ENCODE results near the gene YJEFN3.

YJEFN3 gene

GRCh38 chr19:19558636-19559035 lies 29.9 kb downstream of the YJEFN3 start:
- POLR2A ChIA-PET, result no interaction called here
- DNase-seq (ENCODE audit: extremely low spot score), result no peak
- TF ChIP-seq FOXM1 (IDR thresholded peaks at IDR 0.05; ENCODE audit: borderline replicate concordance) (no peak), SP1 (IDR thresholded peaks at IDR 0.05) (no peak), SUZ12 (IDR thresholded peaks at IDR 0.05) (no peak), FOXA1 (IDR thresholded peaks at IDR 0.05) (no peak)
- CTCF ChIA-PET, result no interaction called here

DNA sequence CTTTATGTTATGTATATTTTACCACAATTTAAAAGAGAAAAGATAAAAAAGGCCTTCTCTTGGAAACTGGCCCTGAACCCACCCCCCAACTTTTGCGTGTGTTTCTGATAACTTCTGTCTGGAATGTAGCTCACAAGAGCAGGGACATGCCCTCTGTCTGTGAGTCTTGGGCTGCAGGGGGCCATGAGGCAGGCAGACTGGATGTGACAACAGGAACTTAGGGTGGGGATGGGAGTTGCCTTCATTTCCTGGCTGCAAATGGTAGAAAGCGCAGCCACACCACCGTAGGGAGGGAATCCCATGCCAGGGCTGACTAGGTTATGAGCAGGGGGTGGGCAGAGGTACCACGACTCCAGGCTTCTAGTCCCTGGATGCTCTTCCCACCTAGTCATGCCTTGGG lies 31.2 kb downstream of the YJEFN3 start:
- CTCF ChIA-PET, result interaction anchor here (0.6 to 1.0 kb wide), 4 partner anchors 23 to 623 kb away, joined by 3 to 4 read pairs (median 3); no protein-coding TSS in a partner anchor
- DNase-seq (ENCODE audit: extremely low spot score), result no peak
- no peak for TF ChIP-seq LEF1 (IDR thresholded peaks at IDR 0.05; ENCODE audit: borderline replicate concordance)
- no peak for TF ChIP-seq ELF4 (IDR thresholded peaks at IDR 0.05)
- no peak for TF ChIP-seq L3MBTL2 (conservative IDR thresholded peaks at IDR 0.05)
- TF ChIP-seq FOXM1 (IDR thresholded peaks at IDR 0.05; ENCODE audit: borderline replicate concordance), result no peak
- no peak for TF ChIP-seq ZNF384 (IDR thresholded peaks at IDR 0.05)
- TF ChIP-seq HDGF (IDR thresholded peaks at IDR 0.05; ENCODE audit: borderline replicate concordance), result no peak
- no peak for TF ChIP-seq SUZ12 (IDR thresholded peaks at IDR 0.05)
- no peak for TF ChIP-seq BHLHE40 (IDR thresholded peaks at IDR 0.05; ENCODE audit: borderline replicate concordance)
- TF ChIP-seq NFRKB (IDR thresholded peaks at IDR 0.05), result no peak
- TF ChIP-seq FOXK2 (IDR thresholded peaks at IDR 0.05), result no peak
- no peak for TF ChIP-seq TARDBP (IDR thresholded peaks at IDR 0.05)
- TF ChIP-seq ARNT (IDR thresholded peaks at IDR 0.05), result no peak
- POLR2A ChIA-PET, result no interaction called here

- POLR2A ChIA-PET, result no interaction called here
- CTCF ChIA-PET, result interaction anchor here (0.6 to 1.6 kb wide), 3 partner anchors 8 to 48 kb away, joined by 3 to 4 read pairs (median 4); no protein-coding TSS in a partner anchor
- TF ChIP-seq TARDBP (IDR thresholded peaks at IDR 0.05) (no peak), FOXA1 (IDR thresholded peaks at IDR 0.05) (no peak), FOXK2 (IDR thresholded peaks at IDR 0.05) (no peak)
- DNase-seq (ENCODE audit: extremely low spot score), result no peak
Measured at GRCh38 chr19:19561946-19562664, 33.4 kb downstream of the YJEFN3 start.

GRCh38 chr19:19562665-19563347 lies 34.1 kb downstream of the YJEFN3 start:
- CTCF ChIA-PET, result interaction anchor here (1.6 kb wide), 1 partner anchor 8 kb away, joined by 4 read pairs; no protein-coding TSS in a partner anchor
- TF ChIP-seq HDGF (IDR thresholded peaks at IDR 0.05; ENCODE audit: borderline replicate concordance) (no peak), LEF1 (IDR thresholded peaks at IDR 0.05; ENCODE audit: borderline replicate concordance) (no peak), TARDBP (IDR thresholded peaks at IDR 0.05) (no peak), ELF4 (IDR thresholded peaks at IDR 0.05) (no peak), SUZ12 (IDR thresholded peaks at IDR 0.05) (no peak)
- DNase-seq (ENCODE audit: extremely low spot score), result no peak
- POLR2A ChIA-PET, result no interaction called here

DNA sequence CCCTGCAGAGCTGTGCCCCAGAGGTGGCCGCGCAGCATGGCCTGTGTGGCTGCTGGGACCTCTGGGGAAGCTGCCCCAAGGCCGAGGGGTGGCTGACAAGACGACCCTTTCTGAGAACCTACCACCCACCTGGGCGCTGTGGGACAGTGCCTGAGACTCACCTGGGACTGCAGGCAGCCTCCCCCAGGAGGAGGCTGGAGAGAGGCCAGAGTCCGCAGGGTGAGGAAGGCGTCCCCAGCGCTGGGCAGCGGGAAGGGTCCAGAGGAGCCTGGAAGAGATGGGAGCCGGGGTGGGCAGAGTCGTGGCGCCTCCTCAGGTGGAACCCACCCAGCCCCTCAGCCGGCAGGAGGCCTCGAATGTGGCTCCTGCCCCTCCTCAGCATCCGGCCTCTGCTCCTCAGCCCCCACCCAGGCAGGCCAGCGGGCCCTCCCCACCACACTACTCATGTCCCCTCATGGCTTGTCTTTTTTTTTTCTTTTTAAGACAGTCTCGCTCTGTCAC lies 34.7 kb downstream of the YJEFN3 start:
- ChIA-PET CTCF (interaction anchor here (1.6 kb wide), 1 partner anchor 9 kb away, joined by 4 read pairs; no protein-coding TSS in a partner anchor), POLR2A (no interaction called here)
- no peak for DNase-seq (ENCODE audit: extremely low spot score)
- TF ChIP-seq PKNOX1 (IDR thresholded peaks at IDR 0.05) (no peak), TARDBP (IDR thresholded peaks at IDR 0.05) (no peak), FOXA1 (IDR thresholded peaks at IDR 0.05) (no peak), FOXK2 (IDR thresholded peaks at IDR 0.05) (no peak), ZNF384 (IDR thresholded peaks at IDR 0.05) (no peak)

- TF ChIP-seq SP1 (IDR thresholded peaks at IDR 0.05) (no peak), ARNT (IDR thresholded peaks at IDR 0.05) (no peak), FOXA1 (IDR thresholded peaks at IDR 0.05) (no peak), LEF1 (IDR thresholded peaks at IDR 0.05; ENCODE audit: borderline replicate concordance) (no peak), SUZ12 (IDR thresholded peaks at IDR 0.05) (no peak), TARDBP (IDR thresholded peaks at IDR 0.05) (no peak), ZNF384 (IDR thresholded peaks at IDR 0.05) (no peak), FOXM1 (IDR thresholded peaks at IDR 0.05; ENCODE audit: borderline replicate concordance) (no peak), CTBP1 (IDR thresholded peaks at IDR 0.05; ENCODE audit: borderline replicate concordance) (no peak), PKNOX1 (IDR thresholded peaks at IDR 0.05) (no peak), HDGF (IDR thresholded peaks at IDR 0.05; ENCODE audit: borderline replicate concordance) (no peak), FOXK2 (IDR thresholded peaks at IDR 0.05) (no peak), NFRKB (IDR thresholded peaks at IDR 0.05) (no peak), BHLHE40 (IDR thresholded peaks at IDR 0.05; ENCODE audit: borderline replicate concordance) (no peak), L3MBTL2 (conservative IDR thresholded peaks at IDR 0.05) (no peak), ELF4 (IDR thresholded peaks at IDR 0.05) (no peak)
- no peak for DNase-seq (ENCODE audit: extremely low spot score)
- ChIA-PET POLR2A (no interaction called here), CTCF (no interaction called here)
Measured at GRCh38 chr19:19566306-19566705, 37.6 kb downstream of the YJEFN3 start.

GRCh38 chr19:19567391-19567790 lies 38.7 kb downstream of the YJEFN3 start:
- ChIA-PET CTCF (no interaction called here), POLR2A (no interaction called here)
- no peak for DNase-seq (ENCODE audit: extremely low spot score)
- no peak for TF ChIP-seq PKNOX1 (IDR thresholded peaks at IDR 0.05)
- TF ChIP-seq FOXM1 (IDR thresholded peaks at IDR 0.05; ENCODE audit: borderline replicate concordance), result no peak

Measured in HEK293T (cell line).